ENCODE measurements around the gene FMNL2. TPM values are rescaled to one million over a fixed set of nuclear protein-coding genes. Genes with fewer than 3 reads are reported as not detected.

The FMNL2 gene
- total RNA-seq, 1 experiment from 2014 or later: 33.6 TPM

- no peak overlapping the region for H4K91ac ChIP-seq (ENCODE audit: insufficient read length, low read depth, low read length)
- H2BK15ac ChIP-seq (ENCODE audit: low read depth, low read length): no peak overlapping the region
- DNase-seq: no peak
- H4K5ac ChIP-seq (ENCODE audit: insufficient read length, low read depth, low read length): no peak overlapping the region
- no peak overlapping the region for H3K27ac ChIP-seq (ENCODE audit: insufficient read length, low read depth, low read length)
- H2AK5ac ChIP-seq (ENCODE audit: insufficient read length, low read length): no peak overlapping the region
- H3K27me3 ChIP-seq (ENCODE audit: insufficient read depth, low read length): no peaks in the 10 kb centered on the region
- H3K9ac ChIP-seq (ENCODE audit: extremely low read depth, insufficient read length, low read length): no peak overlapping the region
- no peak overlapping the region for H3K4me2 ChIP-seq (ENCODE audit: insufficient read depth, insufficient read length, low read length)
- no peak overlapping the region for H2BK120ac ChIP-seq (ENCODE audit: low read depth, low read length, poor library complexity, severe bottlenecking)
- no peaks in the 10 kb centered on the region for H3K23me2 ChIP-seq (ENCODE audit: insufficient read length, low read depth, low read length, poor library complexity, severe bottlenecking)
- no peaks in the 10 kb centered on the region for H3K9me3 ChIP-seq (ENCODE audit: control insufficient read depth, low read depth, low read length)
- no peak overlapping the region for H3K23ac ChIP-seq (ENCODE audit: insufficient read length, low read depth, low read length)
- no CpG with 5 or more reads among the region's 1 CpG for WGBS (ENCODE audit: extremely low coverage, insufficient read length, low lambda C conversion rate)
- no peak overlapping the region for H4K8ac ChIP-seq (replicated peaks; ENCODE audit: insufficient read length, low read depth, low read length)
- H3K79me2 ChIP-seq (ENCODE audit: insufficient read depth, low read length): no peaks in the 10 kb centered on the region
- H2BK20ac ChIP-seq (ENCODE audit: low read depth, low read length, poor library complexity, severe bottlenecking): no peak overlapping the region
- Mint-ChIP-seq H3K36me3 (ENCODE audit: insufficient read depth in 1 of 3, low read depth in 3 of 3) (peaks cover 0 to 28% (median 15%) of the 10 kb centered on the region in 3 experiments; a peak in 6 of 7 replicates), H3K9me3 (no peaks in the 10 kb centered on the region), H3K27ac (peak overlapping the region in 1 of 3 experiments; percentile 63; a peak in 1 of 7 replicates), H3K4me3 (no peak overlapping the region), H3K27me3 (ENCODE audit: low read depth) (no peaks in the 10 kb centered on the region), H3K4me1 (peaks cover 13 to 42% of the 10 kb centered on the region in 2 experiments)
- peaks cover 3% of the 10 kb centered on the region; the same call in 1 of the 2 replicates for H3K4me1 ChIP-seq (ENCODE audit: insufficient read depth, low read length)
- no peak overlapping the region for H3K18ac ChIP-seq (ENCODE audit: insufficient read length, low read depth, low read length)
- no peak overlapping the region for H2BK5ac ChIP-seq (ENCODE audit: insufficient read length, low read length)
- no peaks in the 10 kb centered on the region for H3K79me1 ChIP-seq (ENCODE audit: insufficient read depth, low read depth, low read length, poor library complexity, severe bottlenecking)
- H2AFZ ChIP-seq (ENCODE audit: low read length): no peak overlapping the region
- no peaks in the 10 kb centered on the region for H4K20me1 ChIP-seq (ENCODE audit: control insufficient read depth, insufficient read depth, insufficient read length)
- no peak overlapping the region for H3K14ac ChIP-seq (ENCODE audit: insufficient read depth, low read length)
- no peak overlapping the region for H3K4ac ChIP-seq (ENCODE audit: low read depth, low read length)
- no peak overlapping the region for H3T11ph ChIP-seq (ENCODE audit: low read length)
- no peak overlapping the region for H2BK12ac ChIP-seq (ENCODE audit: insufficient read length, low read depth, low read length)
- no peak overlapping the region for H3K56ac ChIP-seq (ENCODE audit: insufficient read length, low read depth, low read length)
- no peak for TF ChIP-seq CTCF (conservative IDR thresholded peaks at IDR 0.05)
These were observed 315.0 kb downstream of the FMNL2 start for GRCh38 chr2:152649997-152650396.

All from H9 (cell line).